HCT116 (cell line): Measurements from ENCODE around the gene FTMT. TPM values are rescaled to one million over a fixed set of nuclear protein-coding genes. Genes with fewer than 3 reads are reported as not detected.

Source experiments
- ATAC-seq: fragments of 200-7000 bp; cut with Tn5 transposase; 2 replicates; pipeline ENCODE4 v1.9.1; 2020; ENCODE audit warnings: mild to moderate bottlenecking, moderate library complexity
- BruUV-seq: library from RNA; stranded (reverse); fragments of 400-500 nt; replicated peaks from 2 replicates; lab custom pipeline; 2021; lab: Mats Ljungman, UMichigan
- CTCF ChIA-PET: fragments of 300-600 bp; sonication (Branson Sonifier 250); formaldehyde crosslinking; loops from one replicate; lab custom pipeline; 2021; ENCODE audit warnings: antibody characterized with exemption; lab: Charles Lee
- POLR2A ChIA-PET: fragments of 300-600, 350-600 bp; sonication (Branson Sonifier 250); formaldehyde crosslinking; loops from one replicate; lab custom pipeline; 2021; ENCODE audit warnings: antibody characterized with exemption; lab: Charles Lee
- RAD21 ChIA-PET, 2 experiments: fragments of 300-600 bp; sonication (Branson Sonifier 250); formaldehyde crosslinking; loops; one replicate each; lab custom pipeline; 2023; ENCODE audit warnings: low total read pairs in 2 of 2; ENCODE audit not compliant: uncharacterized antibody in 2 of 2, unreplicated experiment in 2 of 2, low non-redundant PET in 1 of 2; lab: Charles Lee
- DNase-seq: peaks from one replicate; pipeline ENCODE4 v3.0.0-alpha.2; 2010; ENCODE audit warnings: low read depth, low spot score
- H2AFZ ChIP-seq: fragments of 200-600 bp; shearing (Covaris generic), sonication (generic); 2 replicates; pipeline ENCODE4 v1.6.1; 2017; ENCODE audit warnings: low read depth, mixed run types, mixed read lengths, antibody characterized with exemption, low read length; ENCODE audit not compliant: poor library complexity, severe bottlenecking
- H3K27ac ChIP-seq: 2 replicates; pipeline ENCODE4 v1.5.1; 2012; ENCODE audit warnings: low read depth, low read length
- H3K27me3 ChIP-seq: fragments of 200-600 bp; sonication (generic); 2 replicates; pipeline ENCODE4 v1.6.1; 2016; ENCODE audit warnings: mixed run types, low read length, mixed read lengths; ENCODE audit not compliant: insufficient read depth
- H3K36me3 ChIP-seq, 2 experiments: fragments of 200-500 bp in 1 of 2; fragments of 200-600 bp in 1 of 2; sonication (Bioruptor generic) in 1 of 2; sonication (generic) in 1 of 2; 2 replicates each; pipeline versions ENCODE4 v1.5.1 to v1.6.1; 2014 to 2016; ENCODE audit warnings: low read length in 2 of 2, inconsistent platforms in 1 of 2, mixed read lengths in 1 of 2, mixed run types in 1 of 2; ENCODE audit not compliant: insufficient read depth in 2 of 2, control insufficient read depth in 1 of 2
- H3K4me1 ChIP-seq, 2 experiments: fragments of 200-600 bp in 1 of 2; sonication (generic) in 1 of 2; 2 replicates each; pipeline versions ENCODE4 v1.5.1 to v1.6.1; 2012 to 2017; ENCODE audit warnings: low read length in 2 of 2, inconsistent platforms in 1 of 2, mild to moderate bottlenecking in 1 of 2, mixed read lengths in 1 of 2, mixed run types in 1 of 2, moderate library complexity in 1 of 2; ENCODE audit not compliant: insufficient read depth in 2 of 2, control insufficient read depth in 1 of 2
- H3K4me2 ChIP-seq: fragments of 200-600 bp; sonication (generic); 2 replicates; pipeline ENCODE4 v1.6.1; 2017; ENCODE audit warnings: mixed run types, low read length, mixed read lengths
- H3K4me3 ChIP-seq, 2 experiments: fragments of 200-600 bp in 1 of 2; sonication (generic) in 1 of 2; replicated peaks in 1 of 2; 2 replicates each; pipeline ENCODE4 v1.5.1; 2011 to 2016; ENCODE audit warnings: low read length in 2 of 2, control low read depth in 1 of 2, low read depth in 1 of 2, mild to moderate bottlenecking in 1 of 2, mixed read lengths in 1 of 2, mixed run types in 1 of 2
- H3K79me2 ChIP-seq: fragments of 200-600 bp; sonication (generic); 2 replicates; pipeline ENCODE4 v1.6.1; 2017; ENCODE audit warnings: mild to moderate bottlenecking, mixed run types, low read length, moderate library complexity, mixed read lengths; ENCODE audit not compliant: insufficient read depth
- H3K9ac ChIP-seq: fragments of 200-600 bp; sonication (generic); 2 replicates; pipeline ENCODE4 v1.6.1; 2016; ENCODE audit warnings: low read length, mixed read lengths
- H3K9me2 ChIP-seq: fragments of 200-600 bp; sonication (generic), shearing (Covaris generic); 2 replicates; pipeline ENCODE4 v1.6.1; 2017; ENCODE audit warnings: mixed run types, mild to moderate bottlenecking, moderate library complexity; ENCODE audit not compliant: insufficient read depth
- H3K9me3 ChIP-seq, 2 experiments: fragments of 200-500 bp in 1 of 2; fragments of 200-600 bp in 1 of 2; sonication (Bioruptor generic) in 1 of 2; sonication (generic) in 1 of 2; 2 replicates each; pipeline ENCODE4 v1.6.1; 2014 to 2017; ENCODE audit warnings: low read length in 2 of 2, mixed read lengths in 2 of 2, inconsistent platforms in 1 of 2, low read depth in 1 of 2, mild to moderate bottlenecking in 1 of 2, mixed run types in 1 of 2, moderate library complexity in 1 of 2; ENCODE audit not compliant: control insufficient read depth in 1 of 2, insufficient read depth in 1 of 2
- H4K20me1 ChIP-seq: fragments of 200-600 bp; sonication (generic), shearing (Covaris generic); 2 replicates; pipeline ENCODE4 v1.6.1; 2017; ENCODE audit warnings: mixed run types, mild to moderate bottlenecking, moderate library complexity; ENCODE audit not compliant: insufficient read depth
- ATF3 ChIP-seq: IDR thresholded peaks from 2 replicates; pipeline ENCODE4 v1.6.1; 2012
- CBX3 ChIP-seq: IDR thresholded peaks from 2 replicates; pipeline ENCODE4 v1.6.1; 2012; ENCODE audit warnings: low read depth
- CEBPB ChIP-seq: IDR thresholded peaks from 2 replicates; pipeline ENCODE4 v1.6.1; 2012; ENCODE audit warnings: low read depth
- CTCF ChIP-seq, 3 experiments: fragments of 200-600 bp in 1 of 3; sonication (generic) in 1 of 3; IDR thresholded peaks in 2 of 3; conservative IDR thresholded peaks in 1 of 3; 2 replicates each; pipeline ENCODE4 v1.5.1; 2012 to 2017; ENCODE audit warnings: low read depth in 2 of 3, low read length in 2 of 3, antibody characterized with exemption in 1 of 3, borderline replicate concordance in 1 of 3, control low read depth in 1 of 3, mild to moderate bottlenecking in 1 of 3, mixed read lengths in 1 of 3, mixed run types in 1 of 3, moderate library complexity in 1 of 3; ENCODE audit not compliant: insufficient read depth in 1 of 3
- EGR1 ChIP-seq: IDR thresholded peaks from 2 replicates; pipeline ENCODE4 v1.6.1; 2012; ENCODE audit warnings: low read depth
- ELF1 ChIP-seq: IDR thresholded peaks from 2 replicates; pipeline ENCODE4 v1.6.1; 2012; ENCODE audit warnings: low read depth, borderline replicate concordance
- EZH2 ChIP-seq: fragments of 200-600 bp; sonication (generic); IDR thresholded peaks from 2 replicates; pipeline ENCODE4 v1.6.1; 2017; ENCODE audit warnings: antibody characterized with exemption, mixed run types
- EZH2phosphoT487 ChIP-seq: fragments of 200-600 bp; IDR thresholded peaks from 2 replicates; pipeline ENCODE4 v1.6.1; 2018; ENCODE audit warnings: antibody characterized with exemption, borderline replicate concordance
- FOSL1 ChIP-seq: IDR thresholded peaks from 2 replicates; pipeline ENCODE4 v1.6.1; 2012; ENCODE audit warnings: low read depth
- MAX ChIP-seq: IDR thresholded peaks from 2 replicates; pipeline ENCODE4 v1.6.1; 2012
- POLR2A ChIP-seq: IDR thresholded peaks from 2 replicates; pipeline ENCODE4 v1.7.0; 2011; ENCODE audit warnings: borderline replicate concordance; ENCODE audit not compliant: insufficient read depth, insufficient read length; ENCODE audit errors: extremely low read depth
- POLR2AphosphoS5 ChIP-seq: IDR thresholded peaks from 2 replicates; pipeline ENCODE4 v1.6.1; 2011; ENCODE audit warnings: mild to moderate bottlenecking, low read depth, low read length, moderate library complexity
- RAD21 ChIP-seq: IDR thresholded peaks from 2 replicates; pipeline ENCODE4 v1.6.1; 2012; ENCODE audit warnings: low read depth, mild to moderate bottlenecking
- SIN3A ChIP-seq: IDR thresholded peaks from 2 replicates; pipeline ENCODE4 v1.6.1; 2012; ENCODE audit warnings: low read depth
- SP1 ChIP-seq: IDR thresholded peaks from 2 replicates; pipeline ENCODE4 v1.6.1; 2012; ENCODE audit warnings: low read depth
- SRF ChIP-seq: IDR thresholded peaks from 2 replicates; pipeline ENCODE4 v1.6.1; 2012; ENCODE audit warnings: low read depth
- TCF7L2 ChIP-seq: IDR thresholded peaks from 2 replicates; pipeline ENCODE4 v1.7.0; 2011; ENCODE audit warnings: borderline replicate concordance, inconsistent platforms; ENCODE audit not compliant: insufficient read depth, insufficient read length; ENCODE audit errors: extremely low read depth
- YY1 ChIP-seq: IDR thresholded peaks from 2 replicates; pipeline ENCODE4 v1.6.1; 2011; ENCODE audit warnings: low read length, low read depth, moderate library complexity, mild to moderate bottlenecking; ENCODE audit not compliant: insufficient replicate concordance; ENCODE audit errors: extremely low read depth
- ZBTB33 ChIP-seq: IDR thresholded peaks from 2 replicates; pipeline ENCODE4 v1.6.1; 2011; ENCODE audit warnings: mild to moderate bottlenecking, low read length, moderate library complexity; ENCODE audit not compliant: insufficient replicate concordance; ENCODE audit errors: extremely low read depth
- intact Hi-C: fragments of 100-400 bp; cut with micrococcal nuclease; formaldehyde crosslinking; loops from 2 replicates; pipeline ENCODE4 v1.10.0; 2022
- total RNA-seq: library from RNA; stranded (reverse); gene quantifications from one replicate; pipeline ENCODE4 v1.2.1, GENCODE V29; 2021; ENCODE audit not compliant: unreplicated experiment

The FTMT gene
- total RNA-seq, 1 experiment from 2014 or later: not detected

GRCh38 chr5:121863753-121864285, 12.1 kb downstream of the FTMT start:
- H3K27ac ChIP-seq: no peak overlapping the region
- ChIA-PET RAD21 (no interaction called here), POLR2A (no interaction called here)
- H3K27me3 ChIP-seq: no peaks in the 10 kb centered on the region
- no peaks in the 10 kb centered on the region for H4K20me1 ChIP-seq
- BruUV-seq: no TSS peak
- H3K79me2 ChIP-seq: no peaks in the 10 kb centered on the region
- H3K4me1 ChIP-seq: no peaks in the 10 kb centered on the region
- H3K9me2 ChIP-seq: no peaks in the 10 kb centered on the region
- no peaks in the 10 kb centered on the region for H3K36me3 ChIP-seq
- TF ChIP-seq SP1 (no peak), RAD21 (no peak), ATF3 (no peak), CEBPB (no peak), ELF1 (no peak), FOSL1 (no peak), EZH2 (no peak), ZBTB33 (no peak), CTCF (IDR thresholded peaks at IDR 0.05 in 2 of 3, conservative IDR thresholded peaks at IDR 0.05 in 1 of 3; ENCODE audit: borderline replicate concordance in 1 of 3, insufficient read depth in 1 of 3, low read depth in 2 of 3, low read length in 2 of 3) (no peak), EZH2phosphoT487 (no peak), YY1 (no peak), EGR1 (no peak), POLR2AphosphoS5 (no peak), MAX (no peak), TCF7L2 (no peak), SRF (no peak), POLR2A (no peak), CBX3 (no peak), SIN3A (no peak)
- TF ChIP-seq, all 23 proteins: peak for 0
- Histone ChIP-seq H3K4me3 (no peak overlapping the region), H2AFZ (no peak overlapping the region), H3K9me3 (no peaks in the 10 kb centered on the region), H3K9ac (no peak overlapping the region), H3K4me2 (no peak overlapping the region)
- intact Hi-C loops: no loop called here
- CTCF ChIA-PET: no interaction called here
- no peak for ATAC-seq
- no peak for DNase-seq
